CD14-positive monocyte (primary cell): ENCODE results near the gene KCNT2. TPM values are rescaled to one million over a fixed set of nuclear protein-coding genes. Genes with fewer than 3 reads are reported as not detected.
"Not testable (repeated sequence)": the region's sequence is repeated elsewhere in the genome, so short reads cannot be mapped to it uniquely, and the experiment has no call there.

Experiments used
- DNase-seq, 3 donors: peaks; one replicate each; pipeline ENCODE4 v3.0.0-alpha.2; 2011 to 2022
- H2AFZ ChIP-seq: 2 replicates; pipeline ENCODE4 v1.6.0; 2012; ENCODE audit warnings: mild to moderate bottlenecking, low read depth, low read length, inconsistent platforms; ENCODE audit not compliant: insufficient read depth, poor library complexity, severe bottlenecking
- H3K27ac ChIP-seq, 2 donors: 1 replicate in 1 of 2; 2 replicates in 1 of 2; pipeline ENCODE4 v1.5.1; 2012 to 2013; ENCODE audit warnings: low read length in 2 of 2, control low read depth in 1 of 2, inconsistent platforms in 1 of 2, low read depth in 1 of 2, mild to moderate bottlenecking in 1 of 2
- H3K27me3 ChIP-seq, 2 donors: one replicate each; pipeline versions ENCODE4 v1.6.0 to v1.6.1; 2011 to 2013; ENCODE audit warnings: low read length in 2 of 2; ENCODE audit not compliant: control insufficient read depth in 2 of 2, insufficient read depth in 2 of 2
- H3K36me3 ChIP-seq, 2 donors: replicated peaks in 1 of 2; 1 replicate in 1 of 2; 2 replicates in 1 of 2; pipeline versions ENCODE4 v1.5.1 to v1.6.1; 2012 to 2013; ENCODE audit warnings: low read length in 2 of 2, control low read depth in 1 of 2, inconsistent platforms in 1 of 2, mild to moderate bottlenecking in 1 of 2; ENCODE audit not compliant: insufficient read depth in 2 of 2, control insufficient read depth in 1 of 2
- H3K4me1 ChIP-seq, 2 donors: 1 replicate in 1 of 2; 2 replicates in 1 of 2; pipeline versions ENCODE4 v1.5.1 to v1.6.1; 2012 to 2013; ENCODE audit warnings: low read length in 2 of 2, control low read depth in 1 of 2, inconsistent platforms in 1 of 2, mild to moderate bottlenecking in 1 of 2, moderate library complexity in 1 of 2; ENCODE audit not compliant: insufficient read depth in 2 of 2, control insufficient read depth in 1 of 2
- H3K4me2 ChIP-seq: replicated peaks from 2 replicates; pipeline ENCODE3; 2012; ENCODE audit warnings: low read length, moderate library complexity, mild to moderate bottlenecking; ENCODE audit not compliant: poor library complexity, severe bottlenecking; ENCODE audit errors: extremely low read depth
- H3K4me3 ChIP-seq, 3 experiments: fragments of 200-600 bp in 1 of 3; sonication (generic) in 1 of 3; replicated peaks in 1 of 3; 1 replicate in 2 of 3; 2 replicates in 1 of 3; pipeline ENCODE4 v1.5.1; 2011 to 2013; ENCODE audit warnings: low read length in 3 of 3, mild to moderate bottlenecking in 3 of 3, control low read depth in 2 of 3, low read depth in 2 of 3, inconsistent platforms in 1 of 3, moderate library complexity in 1 of 3
- H3K79me2 ChIP-seq: 2 replicates; pipeline ENCODE4 v1.6.0; 2012; ENCODE audit warnings: mild to moderate bottlenecking, control low read depth, inconsistent platforms, low read length, moderate library complexity; ENCODE audit not compliant: insufficient read depth
- H3K9ac ChIP-seq: 2 replicates; pipeline ENCODE4 v1.6.0; 2017; ENCODE audit warnings: low read length, mild to moderate bottlenecking; ENCODE audit not compliant: insufficient read depth, poor library complexity, severe bottlenecking
- H3K9me3 ChIP-seq, 2 donors: replicated peaks in 1 of 2; 1 replicate in 1 of 2; 2 replicates in 1 of 2; pipeline versions ENCODE4 v1.5.1 to v1.6.1; 2012 to 2013; ENCODE audit warnings: low read length in 2 of 2, control low read depth in 1 of 2; ENCODE audit not compliant: control insufficient read depth in 1 of 2, insufficient read depth in 1 of 2
- H4K20me1 ChIP-seq: 2 replicates; pipeline ENCODE4 v1.6.0; 2012; ENCODE audit warnings: mild to moderate bottlenecking, low read length, control low read depth, moderate library complexity; ENCODE audit not compliant: insufficient read depth
- H3K27ac Mint-ChIP-seq, 7 donors: one replicate each; pipeline ENCODE4 v1.8.0; 2020; ENCODE audit warnings: mild to moderate bottlenecking in 7 of 7, mixed read lengths in 7 of 7, moderate library complexity in 6 of 7, inconsistent platforms in 2 of 7
- H3K27me3 Mint-ChIP-seq, 3 donors: one replicate each; pipeline ENCODE4 v1.8.0; 2021 to 2022; ENCODE audit warnings: low read depth in 3 of 3, mild to moderate bottlenecking in 3 of 3, mixed read lengths in 3 of 3, moderate library complexity in 3 of 3, inconsistent platforms in 1 of 3
- H3K36me3 Mint-ChIP-seq, 2 donors: one replicate each; pipeline ENCODE4 v1.8.0; 2020; ENCODE audit warnings: mixed read lengths in 2 of 2, inconsistent platforms in 1 of 2, mild to moderate bottlenecking in 1 of 2
- H3K4me1 Mint-ChIP-seq: one replicate; pipeline ENCODE4 v1.8.0; 2020; ENCODE audit warnings: mild to moderate bottlenecking, mixed read lengths
- H3K4me3 Mint-ChIP-seq, 2 donors: one replicate each; pipeline ENCODE4 v1.8.0; 2020; ENCODE audit warnings: mild to moderate bottlenecking in 2 of 2, mixed read lengths in 2 of 2, moderate library complexity in 1 of 2
- H3K9me3 Mint-ChIP-seq, 7 donors: one replicate each; pipeline ENCODE4 v1.8.0; 2020 to 2022; ENCODE audit warnings: mixed read lengths in 7 of 7, mild to moderate bottlenecking in 6 of 7, moderate library complexity in 6 of 7, inconsistent platforms in 2 of 7
- WGBS: methylation state at CpG from one replicate; pipeline ENCODE4 v1.1.5; 2013; ENCODE audit warnings: missing lambda C conversion rate; ENCODE audit not compliant: insufficient coverage; 5-methylcytosine and 5-hydroxymethylcytosine counted together
- intact Hi-C, 2 donors: fragments of 100-400 bp; cut with micrococcal nuclease; formaldehyde crosslinking; loops; one replicate each; pipeline versions ENCODE4 v1.15.0 to v1.15.1; 2023
- polyA plus RNA-seq, 3 donors: library from polyadenylated mRNA; depleted of rRNA in 1 of 3; unstranded in 2 of 3; stranded (reverse) in 1 of 3; fragments of 300-500 nt in 2 of 3; fragments of >200 nt in 1 of 3; fragmentation: Illumina TruSeq in 2 of 3; gene quantifications; 1 replicate in 2 of 3; 2 replicates in 1 of 3; pipeline ENCODE4 v1.2.3, GENCODE V29; 2012 to 2021
- TF ChIP-seq, protein P1 (sequence below): fragments of 200-600 bp; IDR thresholded peaks from one replicate; pipeline ENCODE4 v1.8.0; 2022; ENCODE audit warnings: antibody characterized with exemption, mild to moderate bottlenecking

The KCNT2 gene
- polyA plus RNA-seq, 3 donors = not detected

GRCh38 chr1:196640976-196641375 lies 32.7 kb upstream of the KCNT2 start:
- Mint-ChIP-seq H3K9me3 (peaks cover 0 to 3% (median 1%) of the 10 kb centered on the region in 7 donors), H3K27ac (no peak overlapping the region), H3K36me3 (no peaks in the 10 kb centered on the region), H3K4me3 (no peak overlapping the region), H3K4me1 (no peaks in the 10 kb centered on the region), H3K27me3 (peaks cover 0 to 7% (median 0%) of the 10 kb centered on the region in 3 donors)
- TF ChIP-seq, protein P1, sequence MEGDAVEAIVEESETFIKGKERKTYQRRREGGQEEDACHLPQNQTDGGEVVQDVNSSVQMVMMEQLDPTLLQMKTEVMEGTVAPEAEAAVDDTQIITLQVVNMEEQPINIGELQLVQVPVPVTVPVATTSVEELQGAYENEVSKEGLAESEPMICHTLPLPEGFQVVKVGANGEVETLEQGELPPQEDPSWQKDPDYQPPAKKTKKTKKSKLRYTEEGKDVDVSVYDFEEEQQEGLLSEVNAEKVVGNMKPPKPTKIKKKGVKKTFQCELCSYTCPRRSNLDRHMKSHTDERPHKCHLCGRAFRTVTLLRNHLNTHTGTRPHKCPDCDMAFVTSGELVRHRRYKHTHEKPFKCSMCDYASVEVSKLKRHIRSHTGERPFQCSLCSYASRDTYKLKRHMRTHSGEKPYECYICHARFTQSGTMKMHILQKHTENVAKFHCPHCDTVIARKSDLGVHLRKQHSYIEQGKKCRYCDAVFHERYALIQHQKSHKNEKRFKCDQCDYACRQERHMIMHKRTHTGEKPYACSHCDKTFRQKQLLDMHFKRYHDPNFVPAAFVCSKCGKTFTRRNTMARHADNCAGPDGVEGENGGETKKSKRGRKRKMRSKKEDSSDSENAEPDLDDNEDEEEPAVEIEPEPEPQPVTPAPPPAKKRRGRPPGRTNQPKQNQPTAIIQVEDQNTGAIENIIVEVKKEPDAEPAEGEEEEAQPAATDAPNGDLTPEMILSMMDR = no peak
- no CpG with 5 or more reads among the region's 1 CpG for WGBS
- no peaks in the 10 kb centered on the region for H3K4me1 ChIP-seq
- no peak overlapping the region for H3K27ac ChIP-seq
- no peak overlapping the region for H3K9ac ChIP-seq
- no peaks in the 10 kb centered on the region for H3K27me3 ChIP-seq
- DNase-seq = no peak
- no peaks in the 10 kb centered on the region for H3K36me3 ChIP-seq
- no peaks in the 10 kb centered on the region for H4K20me1 ChIP-seq
- intact Hi-C loops = no loop called here
- no peak overlapping the region for H3K4me2 ChIP-seq
- H2AFZ ChIP-seq = no peak overlapping the region
- no peaks in the 10 kb centered on the region for H3K9me3 ChIP-seq
- H3K79me2 ChIP-seq = no peaks in the 10 kb centered on the region
- H3K4me3 ChIP-seq = no peak overlapping the region

GRCh38 chr1:196639291-196639690 lies 31.1 kb upstream of the KCNT2 start:
- H3K4me3 ChIP-seq, H3K79me2 ChIP-seq, H3K36me3 Mint-ChIP-seq, H3K27ac ChIP-seq, H3K36me3 ChIP-seq, H3K27me3 ChIP-seq, H3K27me3 Mint-ChIP-seq, H3K9ac ChIP-seq, DNase-seq, H4K20me1 ChIP-seq, intact Hi-C loops, H3K4me2 ChIP-seq, H3K9me3 ChIP-seq, H2AFZ ChIP-seq, H3K9me3 Mint-ChIP-seq, H3K4me3 Mint-ChIP-seq, H3K27ac Mint-ChIP-seq, H3K4me1 Mint-ChIP-seq, H3K4me1 ChIP-seq: not testable (repeated sequence)
- WGBS = no CpG with 5 or more reads among the region's 5 CpGs
